Left ventricle myocardium superior (tissue), 1 donor: ENCODE results near the gene CUX1. TPM values are rescaled to one million over a fixed set of nuclear protein-coding genes. Genes with fewer than 3 reads are reported as not detected.
"Not testable (repeated sequence)": the region's sequence is repeated elsewhere in the genome, so short reads cannot be mapped to it uniquely, and the experiment has no call there.

Experiments
- ATAC-seq: fragments of 200-7000 bp; cut with Tn5 transposase; one replicate; pipeline ENCODE4 v1.9.1; 2020; ENCODE audit warnings: mild to moderate bottlenecking, moderate library complexity
- DNase-seq: peaks from one replicate; pipeline ENCODE4 v3.0.0-alpha.2; 2020
- intact Hi-C: fragments of 100-400 bp; cut with micrococcal nuclease; formaldehyde crosslinking; loops from one replicate; pipeline ENCODE4 v1.11.0; 2022
- total RNA-seq: library from RNA; stranded (reverse); fragmentation: NEBNext Ultra II Directional; extraction: Animal tissue kit (Norgen Biotek cat#: 25700); gene quantifications from one replicate; pipeline ENCODE4 v1.2.1, GENCODE V29; 2021
- donor health status: DM: no; HTN: yes; CAD: no; lungs with severe emphysema.

CUX1 gene
- total RNA-seq, 1 donor from 2014 or later: 123 TPM

DNA sequence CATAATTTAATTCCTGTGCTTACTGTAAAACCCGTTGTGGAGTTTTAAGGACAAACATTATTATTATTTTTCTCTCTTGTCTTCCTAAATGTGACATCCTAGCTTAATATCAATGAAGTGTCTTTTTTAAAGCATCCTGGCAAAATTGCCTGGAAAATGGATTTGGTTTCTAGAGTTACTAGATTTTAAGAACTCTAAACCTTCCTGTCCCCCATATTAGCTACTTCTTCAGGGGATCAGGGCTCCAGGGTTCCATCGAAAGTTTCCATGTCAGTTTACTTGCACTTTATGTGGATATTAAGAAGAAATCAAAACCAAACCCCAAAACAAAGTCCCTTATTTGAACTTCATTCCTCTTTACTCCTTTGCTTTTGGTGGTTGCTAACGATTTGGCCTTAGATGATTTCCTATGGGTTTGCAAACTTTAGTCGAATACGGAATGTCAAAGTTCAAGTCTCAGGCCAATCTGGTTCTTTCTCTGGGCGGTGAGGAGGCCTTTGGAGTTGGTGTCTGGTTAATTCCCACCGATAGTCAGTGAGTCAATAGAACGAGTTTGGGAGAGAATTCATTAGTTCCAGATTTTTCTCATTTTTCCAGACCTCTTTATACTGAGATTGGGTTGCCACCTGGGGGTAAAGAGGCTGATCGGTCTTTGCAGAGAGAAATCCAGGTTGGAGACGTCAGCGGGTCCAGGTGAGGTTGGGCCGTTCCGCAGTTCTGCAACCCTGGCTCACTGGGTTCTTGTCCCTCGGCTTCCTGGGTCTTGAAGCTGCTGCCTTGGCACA lies 1.1 kb downstream of the CUX1 start:
- intact Hi-C loops: loop anchor here (10.0 kb wide), 1 partner anchor 74 kb away; no protein-coding TSS in a partner anchor
- no peak for ATAC-seq
- DNase-seq: no peak

DNA sequence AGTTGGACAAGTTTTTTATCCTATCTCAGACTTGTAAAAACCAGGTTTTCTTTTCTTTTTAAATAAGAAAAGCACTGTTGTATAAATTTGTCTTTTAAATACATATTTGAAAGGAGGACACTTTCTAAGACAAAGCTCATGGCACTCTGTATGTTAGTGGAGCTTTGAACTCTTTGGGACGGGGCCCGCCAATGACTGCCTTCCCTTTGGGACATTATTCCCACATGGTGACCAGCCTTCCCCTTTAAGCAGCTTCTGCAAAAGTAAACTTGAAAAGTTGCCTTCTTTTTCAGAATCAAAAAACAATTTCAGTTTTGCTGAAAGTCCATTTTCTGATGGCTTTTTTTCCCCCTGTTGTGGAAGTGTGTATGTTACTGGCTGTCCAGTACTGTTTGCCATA lies 1.8 kb downstream of the CUX1 start:
- intact Hi-C loops: loop anchor here (10.0 kb wide), 1 partner anchor 74 kb away; no protein-coding TSS in a partner anchor
- DNase-seq (no peak), ATAC-seq (no peak)

DNA sequence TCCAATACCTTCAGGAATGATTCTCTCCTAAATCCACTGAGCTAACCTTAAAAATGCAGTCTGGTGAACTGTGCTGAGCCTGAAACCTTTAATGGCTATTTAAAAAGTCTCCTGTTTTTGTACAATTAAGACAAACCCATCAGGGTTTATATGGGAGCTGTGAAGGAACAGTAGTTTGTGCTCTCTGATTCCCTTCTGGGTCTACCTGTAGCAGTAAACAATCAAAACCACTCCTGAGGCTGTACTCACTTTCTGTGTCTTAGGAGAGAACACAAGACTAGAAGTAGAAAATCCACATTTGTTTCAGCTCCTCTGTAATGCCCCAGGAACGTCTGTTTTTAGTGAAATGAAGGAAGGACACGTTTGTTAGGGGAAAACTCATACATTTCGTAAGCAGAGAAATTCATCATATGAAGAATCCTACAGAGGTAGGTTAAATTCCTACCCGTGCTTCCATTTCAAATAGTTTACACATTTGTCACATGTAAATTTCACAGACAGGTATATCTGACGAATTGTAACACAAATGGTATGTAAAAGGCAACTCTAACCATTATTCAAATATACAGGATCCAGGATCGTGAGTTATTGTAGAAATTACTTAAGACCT lies 2.6 kb downstream of the CUX1 start:
- intact Hi-C loops: loop anchor here (10.0 kb wide), 1 partner anchor 75 kb away; no protein-coding TSS in a partner anchor
- ATAC-seq: no peak
- no peak for DNase-seq

DNA sequence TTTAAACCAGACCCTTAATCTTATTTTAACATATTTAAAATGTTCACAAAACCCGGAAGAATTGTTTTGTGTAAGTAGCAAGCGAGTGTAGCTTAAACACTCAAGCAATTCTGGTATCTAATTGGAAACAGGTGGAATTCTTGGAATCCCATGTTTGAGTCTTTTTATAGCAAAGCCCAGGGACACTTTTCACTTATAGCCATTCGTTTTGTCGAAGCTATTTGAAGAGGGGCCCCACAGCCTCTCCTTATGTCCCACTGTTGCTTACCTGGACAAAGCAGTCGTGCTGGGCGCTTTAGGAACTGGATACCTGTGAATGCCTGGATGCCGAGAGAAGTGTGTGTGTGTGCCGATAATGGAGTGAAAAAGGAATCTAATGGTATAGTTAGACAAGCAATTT lies 3.3 kb downstream of the CUX1 start:
- no peak for ATAC-seq
- no peak for DNase-seq
- intact Hi-C loops: no loop called here

DNA sequence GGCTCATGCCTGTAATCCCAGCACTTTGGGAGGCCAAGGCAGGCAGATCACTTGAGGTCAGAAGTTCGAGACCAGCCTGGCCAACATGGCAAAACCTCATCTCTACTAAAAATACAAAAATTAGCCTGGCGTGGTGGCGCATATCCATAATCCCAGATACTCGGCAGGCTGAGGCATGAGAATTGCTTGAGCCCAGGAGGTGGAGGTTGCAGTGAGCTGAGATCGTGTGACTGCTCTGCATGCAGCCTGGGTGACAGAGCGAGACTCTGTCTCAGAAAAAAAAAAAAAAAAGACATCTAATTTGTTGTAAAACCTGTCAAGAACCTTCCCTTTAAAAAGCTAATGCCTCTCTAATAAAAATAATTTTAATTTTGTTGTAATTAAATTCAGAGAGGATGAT lies 5.2 kb downstream of the CUX1 start:
- ATAC-seq, intact Hi-C loops, DNase-seq: not testable (repeated sequence)

DNA sequence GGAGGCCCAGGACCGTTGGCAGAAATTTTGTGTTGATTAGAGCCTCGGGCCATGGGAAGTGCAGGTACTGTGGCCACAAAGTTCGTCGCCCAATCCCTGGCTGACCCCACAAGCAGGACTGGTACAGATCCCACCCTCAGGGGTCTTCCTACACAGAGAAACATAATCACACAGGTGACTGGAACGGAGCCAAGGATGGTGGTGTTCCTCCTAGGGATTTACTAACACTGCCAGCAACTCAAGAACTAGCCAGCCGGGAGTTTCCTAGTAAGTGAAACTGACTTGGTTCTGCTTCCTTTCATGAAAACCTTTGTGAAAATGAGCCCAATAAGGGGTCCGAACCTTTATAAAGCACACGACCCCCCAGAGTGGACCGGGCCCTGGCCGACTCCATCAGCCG lies 5.7 kb downstream of the CUX1 start:
- ATAC-seq: peak; percentile 20
- intact Hi-C loops: no loop called here

DNA sequence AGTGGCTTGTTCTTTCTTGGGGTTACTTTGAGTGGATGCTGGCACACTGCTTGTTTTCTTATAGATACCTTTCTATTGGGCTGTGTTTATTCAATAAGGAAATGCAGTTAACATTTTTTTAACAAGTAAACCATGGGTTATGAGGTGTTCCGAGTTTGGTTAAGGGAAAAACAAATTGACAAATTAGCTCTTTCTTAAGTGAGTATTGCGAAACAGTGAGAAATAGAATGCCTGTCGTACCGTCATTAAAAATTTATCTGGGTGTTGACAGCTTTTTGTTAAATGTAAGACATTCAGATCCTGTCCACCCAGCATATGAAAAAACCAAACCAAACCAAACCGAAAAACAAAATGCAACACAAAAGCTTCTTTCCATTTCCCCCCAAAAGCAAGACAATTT lies 6.2 kb downstream of the CUX1 start:
- no peak for ATAC-seq
- intact Hi-C loops: no loop called here
- DNase-seq: no peak

More for the DNA sequence above, 5.7 kb downstream of the CUX1 start:
- no peak for DNase-seq

DNA sequence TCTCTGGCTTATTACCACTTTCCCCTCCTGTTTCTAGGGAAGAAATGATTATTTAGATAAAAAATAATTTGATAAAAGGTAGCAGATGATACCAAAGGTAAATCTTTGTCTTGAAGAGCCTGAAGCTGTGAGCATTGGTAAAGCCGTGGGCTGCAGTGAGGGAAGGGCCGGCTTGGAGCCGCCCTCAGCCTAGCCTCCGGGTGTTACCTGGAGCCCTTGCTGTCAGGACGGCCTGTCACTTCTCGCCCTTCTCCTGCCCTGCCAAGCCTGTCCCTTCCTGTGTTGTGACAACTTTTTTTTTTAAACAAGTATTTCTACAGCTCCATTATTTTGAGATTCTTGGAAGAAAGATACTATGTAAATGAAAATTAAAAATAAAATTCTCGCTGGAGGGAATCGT lies 7.0 kb downstream of the CUX1 start:
- intact Hi-C loops: no loop called here
- no peak for DNase-seq
- peak; percentile 28 for ATAC-seq

DNA sequence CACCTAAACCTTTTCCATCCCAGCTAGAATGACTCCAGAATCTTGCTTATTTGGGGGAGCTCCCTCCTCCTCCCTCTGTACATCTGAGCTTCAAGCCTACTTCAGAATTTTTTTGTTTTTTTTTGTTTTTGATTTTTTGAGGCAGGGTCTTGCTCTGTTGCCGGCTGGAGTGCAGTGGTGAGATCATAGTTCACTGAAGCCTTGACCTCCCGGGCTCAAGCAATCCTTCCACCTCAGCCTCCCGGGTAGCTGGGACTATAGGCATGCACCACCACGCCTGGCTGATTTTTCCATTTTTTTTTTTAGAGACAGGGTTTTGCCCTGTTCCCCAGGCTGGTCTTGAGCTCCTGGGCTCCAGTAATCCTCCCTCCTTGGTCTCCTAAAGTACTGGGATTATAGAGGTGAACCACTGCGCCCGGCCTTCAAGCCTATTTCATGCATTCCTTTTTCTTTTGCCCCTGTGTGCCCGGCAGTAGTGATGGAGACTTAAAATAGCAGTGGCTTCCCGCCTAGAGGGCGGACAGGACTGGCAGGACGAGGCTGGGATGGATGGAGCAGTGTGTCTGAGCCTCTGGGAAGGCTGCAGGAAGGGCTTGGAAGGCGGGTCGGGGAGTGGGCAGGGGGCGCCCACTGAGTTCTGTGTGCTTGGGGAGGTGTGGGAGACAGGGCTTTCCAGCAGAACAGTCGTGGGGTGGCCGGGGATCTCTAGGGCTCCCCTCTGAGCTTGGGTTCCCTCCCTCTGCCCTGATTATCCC lies 8.8 kb downstream of the CUX1 start:
- intact Hi-C loops: no loop called here
- ATAC-seq: peak; percentile 6

DNA sequence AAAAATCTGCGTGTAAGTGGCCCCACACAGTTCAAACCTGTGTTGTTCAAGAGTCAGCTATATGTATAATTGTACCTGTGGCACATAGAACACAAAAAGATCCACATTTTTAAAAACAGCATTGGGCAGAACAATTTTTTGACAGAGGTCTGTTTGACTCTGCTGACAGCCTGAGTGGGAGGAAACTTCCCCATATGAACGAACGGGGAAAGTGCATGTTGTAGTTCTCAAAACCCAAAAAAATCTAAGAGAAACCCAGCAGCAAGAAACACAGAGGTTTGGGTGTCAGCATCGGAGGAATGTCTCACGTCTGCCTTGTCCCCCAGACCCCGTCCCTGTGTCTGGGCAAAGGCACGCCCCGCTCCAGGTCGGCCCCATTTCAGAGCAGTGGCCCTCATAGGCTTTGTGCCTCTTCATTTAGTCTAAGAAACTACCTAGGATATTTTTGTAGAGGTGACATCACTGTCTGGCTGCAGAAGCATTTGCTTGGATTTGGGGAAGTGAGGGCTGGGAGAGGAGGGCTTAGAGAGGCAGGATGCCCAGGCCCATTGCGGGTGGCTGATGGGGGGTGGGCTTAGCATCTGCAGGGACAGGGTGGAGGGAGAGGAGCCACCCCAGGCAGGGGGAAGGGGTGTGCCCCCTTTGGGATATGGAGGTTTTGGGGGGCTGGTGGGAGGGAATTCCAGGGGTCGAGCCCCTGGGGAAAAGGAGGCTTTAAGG lies 11.0 kb downstream of the CUX1 start:
- DNase-seq (no peak), ATAC-seq (peak; percentile 50)
- intact Hi-C loops: no loop called here

More for the DNA sequence above, 8.8 kb downstream of the CUX1 start:
- no peak for DNase-seq

DNA sequence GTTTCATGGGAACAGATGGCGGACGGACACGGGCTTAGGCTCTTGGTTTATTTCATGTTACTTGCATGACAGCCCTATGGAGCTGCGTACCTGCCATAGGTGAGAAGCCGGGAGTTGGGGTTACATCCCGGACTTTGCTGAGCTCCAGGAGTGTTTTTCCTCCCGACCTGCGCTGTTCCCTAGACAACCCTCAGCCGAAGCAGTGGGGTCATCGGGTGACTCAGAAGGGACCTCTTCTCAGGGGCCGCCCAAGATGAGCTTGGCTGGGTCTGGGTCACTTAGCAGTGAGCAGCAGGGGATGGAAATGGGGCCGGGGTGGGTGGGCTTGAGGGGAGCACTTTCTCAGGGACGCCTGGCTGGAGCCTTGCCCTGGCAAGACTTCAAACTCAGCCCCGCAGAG lies 11.9 kb downstream of the CUX1 start:
- intact Hi-C loops: no loop called here
- no peak for DNase-seq
- ATAC-seq: no peak

DNA sequence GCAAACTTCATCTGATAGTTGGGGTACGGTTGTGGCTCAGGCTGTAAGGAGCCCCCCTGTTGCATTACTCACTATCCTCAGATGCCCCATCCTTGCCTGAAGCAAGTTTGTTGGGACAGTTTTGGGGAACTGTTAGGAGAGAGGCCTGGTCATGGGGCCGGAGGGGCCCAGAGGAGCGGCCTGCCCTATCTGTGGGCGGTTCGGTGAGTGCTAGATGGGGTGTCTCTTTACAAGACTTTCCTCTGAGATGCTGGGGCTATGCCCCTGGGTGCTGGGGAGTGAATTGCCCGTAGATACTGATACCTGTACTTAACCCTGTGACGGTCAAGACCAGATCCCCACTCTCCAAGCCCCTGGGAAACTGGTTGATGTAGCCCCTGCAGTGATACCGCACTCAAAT lies 12.4 kb downstream of the CUX1 start:
- ATAC-seq: no peak
- intact Hi-C loops: no loop called here
- DNase-seq: no peak

DNA sequence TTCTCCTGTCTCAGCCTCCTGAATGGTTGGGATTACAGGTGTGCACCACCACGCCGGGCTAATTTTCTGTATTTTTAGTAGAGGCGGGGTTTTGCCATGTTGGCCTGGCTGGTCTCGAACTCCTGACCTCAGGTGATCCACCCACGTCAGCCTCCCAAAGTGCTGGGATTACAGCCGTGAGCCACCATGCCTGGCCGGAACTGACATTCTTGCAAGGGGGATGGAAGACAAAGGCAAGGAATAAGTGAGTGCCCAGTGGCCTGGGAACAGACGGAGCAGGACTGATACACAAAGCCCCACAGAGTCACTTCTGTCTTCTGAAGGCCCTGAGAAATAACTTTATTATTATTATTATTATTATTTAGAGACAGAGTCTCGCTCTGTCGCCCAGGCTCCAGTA lies 14.0 kb downstream of the CUX1 start:
- ATAC-seq, intact Hi-C loops, DNase-seq: not testable (repeated sequence)

DNA sequence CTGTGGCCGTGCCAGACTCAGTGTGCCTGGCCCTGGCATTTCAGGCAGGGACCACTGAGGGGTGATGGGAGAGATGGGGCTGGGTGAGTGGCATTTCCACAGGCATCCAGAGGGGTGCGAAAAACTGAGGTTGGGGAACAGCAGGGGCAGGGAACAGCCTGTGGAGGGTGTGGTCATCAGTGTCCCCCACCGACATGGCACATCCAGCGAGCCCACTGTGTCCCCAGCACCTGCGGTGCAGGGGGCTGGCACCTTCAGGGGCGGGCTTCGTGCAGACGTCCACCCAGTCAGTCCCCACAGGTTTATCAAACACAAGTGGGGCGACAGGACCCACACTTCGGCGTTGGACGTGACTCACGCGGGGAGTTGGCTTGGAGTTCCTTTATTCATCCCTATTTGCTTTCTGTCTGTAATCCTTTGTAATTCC lies 14.8 kb downstream of the CUX1 start:
- ATAC-seq: no peak
- intact Hi-C loops: no loop called here
- no peak for DNase-seq

DNA sequence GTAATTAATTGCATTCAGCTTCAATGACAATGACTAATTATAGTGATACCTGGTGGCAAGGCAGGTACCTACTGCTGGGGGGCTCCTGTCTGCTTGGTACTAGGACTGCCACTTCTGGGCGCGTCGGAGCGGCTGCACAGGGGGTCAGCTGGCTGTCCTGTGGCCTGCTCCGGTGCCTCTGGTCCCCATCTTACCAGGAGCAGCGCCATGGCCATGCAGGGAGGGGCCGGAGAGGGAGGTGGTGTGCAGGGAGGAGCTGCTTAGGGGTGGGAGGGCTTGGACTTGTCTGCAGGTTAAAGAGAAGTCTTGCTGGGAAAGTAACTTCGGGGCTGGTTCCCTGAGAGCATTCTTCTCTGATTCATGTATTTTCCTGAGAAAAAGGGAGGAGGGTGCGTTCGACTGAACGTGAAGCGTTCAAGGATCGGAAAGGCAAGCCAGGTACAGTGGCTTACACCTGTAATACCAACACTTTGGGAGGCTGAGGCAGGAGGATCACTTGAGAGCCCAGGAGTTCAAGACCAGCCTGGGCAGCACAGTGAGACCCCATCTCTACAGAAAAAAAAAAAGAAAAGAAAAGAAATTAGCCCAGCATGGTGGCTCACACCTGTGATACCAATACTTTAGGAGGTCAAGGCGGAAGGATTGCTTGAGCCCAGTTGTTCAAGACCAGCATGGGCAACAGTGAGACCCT lies 15.4 kb downstream of the CUX1 start:
- intact Hi-C loops: no loop called here
- DNase-seq: no peak
- no peak for ATAC-seq

DNA sequence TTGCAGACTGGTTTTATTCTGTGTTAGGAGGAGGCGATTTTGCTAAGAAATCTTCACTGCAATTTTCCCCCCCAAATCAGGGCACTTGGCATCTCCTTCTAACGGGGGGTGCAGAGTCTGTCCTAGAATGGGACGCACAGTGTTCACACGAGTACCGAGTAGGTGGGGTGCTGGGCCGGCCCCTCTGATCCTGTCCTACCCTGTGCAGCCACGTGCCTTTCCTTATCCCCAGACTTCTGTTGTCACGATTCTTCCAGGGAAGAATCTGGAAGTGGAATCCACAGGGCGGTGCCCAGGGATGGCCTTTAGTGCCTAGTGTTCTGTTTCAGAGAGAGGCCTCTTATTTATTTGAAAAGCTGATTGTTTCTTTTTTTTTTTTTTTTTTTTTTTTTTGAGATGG lies 16.4 kb downstream of the CUX1 start:
- DNase-seq: no peak
- peak; percentile 25 for ATAC-seq
- intact Hi-C loops: no loop called here

DNA sequence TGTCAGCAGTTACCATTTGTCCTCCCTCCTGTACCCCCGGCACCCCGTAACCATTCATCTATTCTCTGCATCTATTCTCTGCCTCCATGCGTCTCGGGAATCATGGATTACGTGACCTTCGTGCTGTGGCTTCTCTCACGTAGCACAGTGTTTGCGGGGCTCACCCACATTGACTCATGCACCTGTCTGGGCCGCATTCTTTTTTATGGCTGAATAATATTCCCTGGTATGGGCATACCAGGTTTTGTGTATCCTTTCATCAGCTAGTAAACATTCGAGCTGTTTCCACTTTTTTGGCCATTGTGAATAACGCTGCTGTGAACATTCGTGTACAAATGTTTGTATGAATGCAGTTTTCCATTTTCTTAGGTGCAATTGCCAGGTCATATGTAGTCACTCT lies 17.7 kb downstream of the CUX1 start:
- ATAC-seq: no peak
- intact Hi-C loops: no loop called here
- no peak for DNase-seq

DNA sequence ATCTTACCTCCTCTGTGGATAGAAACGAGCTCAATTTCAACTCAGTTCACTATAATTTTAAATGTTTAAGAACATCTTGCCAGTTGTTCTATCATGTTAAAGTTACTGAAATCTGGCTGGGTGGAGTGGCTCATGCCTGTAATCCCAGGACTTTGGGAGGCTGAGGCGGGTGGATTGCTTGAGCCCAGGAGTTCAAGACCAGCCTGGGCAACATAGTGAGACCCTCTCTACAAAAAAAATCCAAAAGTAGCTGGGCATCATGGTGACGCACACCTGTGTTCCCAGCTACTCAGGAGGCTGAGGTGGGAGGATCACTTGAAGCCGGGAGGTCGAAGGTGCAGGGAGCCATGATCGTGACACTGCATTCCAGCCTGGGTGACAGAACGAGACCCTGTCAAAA lies 20.0 kb downstream of the CUX1 start:
- intact Hi-C loops, ATAC-seq, DNase-seq: not testable (repeated sequence)
